ENCODE measurements around the gene RREB1.

DNA sequence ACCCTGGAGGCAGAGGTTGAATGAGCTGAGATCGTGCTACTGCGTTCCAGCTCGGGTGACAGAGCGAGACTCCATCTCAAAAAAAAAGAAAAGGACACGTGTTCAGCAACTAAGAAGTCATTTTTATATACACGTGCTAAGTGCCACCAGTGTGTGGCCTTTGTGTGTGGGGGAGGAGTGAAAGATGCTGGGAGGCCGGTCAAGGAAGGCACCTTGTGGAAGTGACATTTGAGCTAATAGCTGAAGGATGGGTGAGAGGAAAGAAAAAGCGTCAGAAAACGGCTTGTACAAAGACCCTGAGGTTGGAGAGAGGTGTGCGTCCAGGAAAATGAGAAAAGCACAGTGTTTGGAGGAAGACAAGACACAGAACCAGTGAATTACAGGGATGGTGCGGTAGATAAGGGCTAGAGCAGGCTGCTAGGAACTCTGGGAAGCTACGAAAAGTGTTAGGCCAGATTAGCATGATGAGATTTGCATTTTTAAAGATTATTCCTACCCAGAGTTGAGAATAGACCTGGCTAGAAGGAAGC, 11.6 kb downstream of the RREB1 start:
- no peak for TF ChIP-seq CHD1 (IDR thresholded peaks at IDR 0.05; ENCODE audit: low read depth, low read length)
- no peak for TF ChIP-seq POLR2A (IDR thresholded peaks at IDR 0.05; ENCODE audit: low read depth, low read length)
- TF ChIP-seq, protein P1, sequence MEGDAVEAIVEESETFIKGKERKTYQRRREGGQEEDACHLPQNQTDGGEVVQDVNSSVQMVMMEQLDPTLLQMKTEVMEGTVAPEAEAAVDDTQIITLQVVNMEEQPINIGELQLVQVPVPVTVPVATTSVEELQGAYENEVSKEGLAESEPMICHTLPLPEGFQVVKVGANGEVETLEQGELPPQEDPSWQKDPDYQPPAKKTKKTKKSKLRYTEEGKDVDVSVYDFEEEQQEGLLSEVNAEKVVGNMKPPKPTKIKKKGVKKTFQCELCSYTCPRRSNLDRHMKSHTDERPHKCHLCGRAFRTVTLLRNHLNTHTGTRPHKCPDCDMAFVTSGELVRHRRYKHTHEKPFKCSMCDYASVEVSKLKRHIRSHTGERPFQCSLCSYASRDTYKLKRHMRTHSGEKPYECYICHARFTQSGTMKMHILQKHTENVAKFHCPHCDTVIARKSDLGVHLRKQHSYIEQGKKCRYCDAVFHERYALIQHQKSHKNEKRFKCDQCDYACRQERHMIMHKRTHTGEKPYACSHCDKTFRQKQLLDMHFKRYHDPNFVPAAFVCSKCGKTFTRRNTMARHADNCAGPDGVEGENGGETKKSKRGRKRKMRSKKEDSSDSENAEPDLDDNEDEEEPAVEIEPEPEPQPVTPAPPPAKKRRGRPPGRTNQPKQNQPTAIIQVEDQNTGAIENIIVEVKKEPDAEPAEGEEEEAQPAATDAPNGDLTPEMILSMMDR (conservative IDR thresholded peaks at IDR 0.05; ENCODE audit: low read depth, low read length), result no peak
- TF ChIP-seq RAD21 (IDR thresholded peaks at IDR 0.05; ENCODE audit: low read length), result no peak
- TF ChIP-seq, protein P2, sequence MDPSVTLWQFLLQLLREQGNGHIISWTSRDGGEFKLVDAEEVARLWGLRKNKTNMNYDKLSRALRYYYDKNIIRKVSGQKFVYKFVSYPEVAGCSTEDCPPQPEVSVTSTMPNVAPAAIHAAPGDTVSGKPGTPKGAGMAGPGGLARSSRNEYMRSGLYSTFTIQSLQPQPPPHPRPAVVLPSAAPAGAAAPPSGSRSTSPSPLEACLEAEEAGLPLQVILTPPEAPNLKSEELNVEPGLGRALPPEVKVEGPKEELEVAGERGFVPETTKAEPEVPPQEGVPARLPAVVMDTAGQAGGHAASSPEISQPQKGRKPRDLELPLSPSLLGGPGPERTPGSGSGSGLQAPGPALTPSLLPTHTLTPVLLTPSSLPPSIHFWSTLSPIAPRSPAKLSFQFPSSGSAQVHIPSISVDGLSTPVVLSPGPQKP (IDR thresholded peaks at IDR 0.05; ENCODE audit: borderline replicate concordance, low read depth, low read length), result no peak
- no peak for TF ChIP-seq MAZ (IDR thresholded peaks at IDR 0.05; ENCODE audit: borderline replicate concordance, low read depth, low read length)
